Measurements from ENCODE around the gene RBM38.

GRCh38 chr20:57449398-57450354 lies 58.5 kb downstream of the RBM38 start:
- TF ChIP-seq, protein P1, sequence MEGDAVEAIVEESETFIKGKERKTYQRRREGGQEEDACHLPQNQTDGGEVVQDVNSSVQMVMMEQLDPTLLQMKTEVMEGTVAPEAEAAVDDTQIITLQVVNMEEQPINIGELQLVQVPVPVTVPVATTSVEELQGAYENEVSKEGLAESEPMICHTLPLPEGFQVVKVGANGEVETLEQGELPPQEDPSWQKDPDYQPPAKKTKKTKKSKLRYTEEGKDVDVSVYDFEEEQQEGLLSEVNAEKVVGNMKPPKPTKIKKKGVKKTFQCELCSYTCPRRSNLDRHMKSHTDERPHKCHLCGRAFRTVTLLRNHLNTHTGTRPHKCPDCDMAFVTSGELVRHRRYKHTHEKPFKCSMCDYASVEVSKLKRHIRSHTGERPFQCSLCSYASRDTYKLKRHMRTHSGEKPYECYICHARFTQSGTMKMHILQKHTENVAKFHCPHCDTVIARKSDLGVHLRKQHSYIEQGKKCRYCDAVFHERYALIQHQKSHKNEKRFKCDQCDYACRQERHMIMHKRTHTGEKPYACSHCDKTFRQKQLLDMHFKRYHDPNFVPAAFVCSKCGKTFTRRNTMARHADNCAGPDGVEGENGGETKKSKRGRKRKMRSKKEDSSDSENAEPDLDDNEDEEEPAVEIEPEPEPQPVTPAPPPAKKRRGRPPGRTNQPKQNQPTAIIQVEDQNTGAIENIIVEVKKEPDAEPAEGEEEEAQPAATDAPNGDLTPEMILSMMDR (conservative IDR thresholded peaks at IDR 0.05; ENCODE audit: low read depth, low read length) = peak; percentile 33
- no peak for TF ChIP-seq EZH2 (IDR thresholded peaks at IDR 0.05; ENCODE audit: low read length, unreplicated experiment)
- no peak for TF ChIP-seq EZH2phosphoT487 (IDR thresholded peaks at IDR 0.05; ENCODE audit: borderline replicate concordance, low read length)

All from PC-3 (cell line).